ENCODE results near the gene EIF2B5. TPM values are rescaled to one million over a fixed set of nuclear protein-coding genes. Genes with fewer than 3 reads are reported as not detected.
"Not testable (repeated sequence)": the region's sequence is repeated elsewhere in the genome, so short reads cannot be mapped to it uniquely, and the experiment has no call there.

Gene EIF2B5
- total RNA-seq, 1 experiment from 2014 or later = 43.6 TPM

GRCh38 chr3:184145751-184146270, 10.7 kb downstream of the EIF2B5 start:
- DNase-seq (ENCODE audit: low read depth) = no peak

GRCh38 chr3:184148076-184148475, 12.9 kb downstream of the EIF2B5 start:
- DNase-seq (ENCODE audit: low read depth) = no peak

GRCh38 chr3:184149123-184149522, 14.0 kb downstream of the EIF2B5 start:
- DNase-seq (ENCODE audit: low read depth) = no peak

- DNase-seq (ENCODE audit: low read depth) = not testable (repeated sequence)
Observed at GRCh38 chr3:184149770-184150169, 14.6 kb downstream of the EIF2B5 start.

- DNase-seq (ENCODE audit: low read depth) = peak; percentile 71
Observed at GRCh38 chr3:184154885-184155643, 19.9 kb downstream of the EIF2B5 start, which contains the start of gene DVL3. Gene DVL3, plus strand, starts transcription at chr3:184155377. Its CDS starts 259 bp downstream, at chr3:184155636.

DNA sequence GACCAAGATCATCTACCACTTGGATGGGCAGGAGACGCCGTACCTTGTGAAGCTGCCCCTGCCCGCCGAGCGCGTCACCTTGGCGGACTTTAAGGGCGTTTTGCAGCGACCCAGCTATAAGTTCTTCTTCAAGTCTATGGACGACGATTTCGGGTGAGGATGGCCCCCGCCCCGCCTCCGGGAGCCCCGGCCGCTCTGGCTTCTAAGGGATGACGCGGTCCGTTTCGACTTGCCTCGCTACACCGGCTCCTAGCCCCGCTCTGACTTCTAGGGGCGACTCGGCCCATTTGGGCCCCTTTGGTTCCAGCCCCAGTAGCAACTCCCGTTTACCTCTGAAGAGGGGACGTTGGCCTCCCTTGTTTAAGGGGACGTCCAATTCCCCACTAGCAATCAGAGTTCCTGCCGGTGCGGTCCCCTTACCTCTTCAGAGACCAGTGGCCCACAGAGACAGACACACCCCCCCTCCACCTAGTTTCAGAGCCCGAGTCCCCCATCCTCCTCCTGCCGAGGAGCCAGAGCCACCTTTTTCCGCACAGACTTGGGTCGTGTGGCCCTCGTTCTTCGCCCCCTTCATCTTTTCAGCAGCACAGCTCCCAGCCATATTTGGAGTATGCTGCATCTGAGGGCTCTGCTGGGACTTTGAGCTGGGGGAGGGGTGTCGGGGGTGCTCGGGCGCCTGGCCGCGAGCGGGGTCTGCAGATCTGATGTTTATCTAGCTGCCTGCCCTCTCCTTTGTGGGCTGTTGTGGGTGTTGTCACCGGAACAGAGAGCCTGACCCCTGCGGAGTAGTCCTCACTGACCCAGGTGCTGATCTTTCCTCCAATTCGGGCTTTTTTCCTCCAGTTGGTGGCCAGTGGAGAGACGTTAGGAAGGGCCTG, 20.7 kb downstream of the EIF2B5 start:
- DNase-seq (ENCODE audit: low read depth) = peak; percentile 50

DNA sequence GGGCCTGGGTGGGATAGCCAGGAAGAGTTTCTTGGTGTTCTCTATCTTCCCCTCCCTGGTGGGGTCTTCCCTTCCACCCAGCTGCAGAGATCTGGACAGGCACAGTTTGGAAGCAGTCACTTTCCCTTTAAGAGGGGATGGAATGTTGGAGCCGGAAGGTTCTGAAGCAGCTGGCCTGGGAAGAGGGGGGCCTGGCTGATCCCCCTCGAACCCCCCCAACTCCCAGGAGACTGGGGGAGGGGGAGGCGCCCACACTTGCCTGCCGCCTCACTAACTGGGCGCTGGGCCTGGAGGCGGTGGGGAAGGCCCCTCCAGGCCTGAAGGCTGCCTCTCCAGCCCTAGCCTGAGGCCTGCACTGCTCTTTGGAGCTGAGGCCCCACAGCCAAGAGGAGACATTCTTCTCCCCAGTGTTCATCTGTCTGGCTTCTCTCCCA, 21.4 kb downstream of the EIF2B5 start:
- DNase-seq (ENCODE audit: low read depth) = peak; percentile 44

DNA sequence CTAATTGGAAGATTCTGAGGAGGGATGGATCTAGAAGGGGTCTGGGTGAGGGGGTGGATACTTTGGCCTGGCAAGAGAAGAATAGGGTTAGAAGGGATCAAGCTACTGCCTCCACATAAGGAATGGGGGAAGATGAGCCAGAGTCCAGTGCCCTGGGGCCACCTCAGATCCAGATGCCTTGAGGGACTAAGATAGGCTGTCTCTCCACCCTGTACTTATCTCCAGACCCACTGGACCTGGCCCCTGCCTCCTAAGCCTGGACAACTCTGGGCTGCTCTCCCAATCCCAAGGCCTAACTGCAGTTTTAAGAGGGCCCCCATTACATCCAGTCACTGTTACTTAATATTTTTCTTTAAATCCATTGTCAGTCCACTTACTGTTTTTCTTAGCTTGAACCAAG, 22.0 kb downstream of the EIF2B5 start:
- no peak for DNase-seq (ENCODE audit: low read depth)

GRCh38 chr3:184158404-184158803, 23.2 kb downstream of the EIF2B5 start:
- DNase-seq (ENCODE audit: low read depth) = no peak

- DNase-seq (ENCODE audit: low read depth) = no peak
Observed at GRCh38 chr3:184160456-184160855, 25.3 kb downstream of the EIF2B5 start.

DNA sequence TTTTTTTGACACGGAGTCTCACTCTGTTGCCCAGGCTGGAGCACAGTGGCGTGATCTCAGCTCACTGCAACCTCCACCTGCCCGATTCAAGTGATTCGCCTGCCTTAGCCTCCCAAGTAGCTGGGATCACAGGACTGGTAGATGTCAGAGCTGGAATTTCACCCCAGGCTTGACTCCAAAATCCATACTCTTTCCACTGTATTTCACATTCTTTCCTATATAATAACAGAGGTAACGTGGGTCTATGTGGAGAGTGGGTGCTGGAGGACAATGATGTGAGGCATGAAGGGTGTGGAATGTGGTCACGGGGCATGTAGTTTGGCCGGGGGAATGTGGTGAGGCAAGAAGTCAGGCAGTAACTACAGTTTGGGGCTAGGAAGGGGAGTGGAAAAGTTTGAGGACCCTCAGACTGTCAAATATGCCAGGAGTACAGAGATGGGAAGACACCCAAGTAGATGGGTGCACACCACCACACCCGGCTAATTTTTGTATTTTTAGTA, 27.5 kb downstream of the EIF2B5 start:
- not testable (repeated sequence) for DNase-seq (ENCODE audit: low read depth)

DNA sequence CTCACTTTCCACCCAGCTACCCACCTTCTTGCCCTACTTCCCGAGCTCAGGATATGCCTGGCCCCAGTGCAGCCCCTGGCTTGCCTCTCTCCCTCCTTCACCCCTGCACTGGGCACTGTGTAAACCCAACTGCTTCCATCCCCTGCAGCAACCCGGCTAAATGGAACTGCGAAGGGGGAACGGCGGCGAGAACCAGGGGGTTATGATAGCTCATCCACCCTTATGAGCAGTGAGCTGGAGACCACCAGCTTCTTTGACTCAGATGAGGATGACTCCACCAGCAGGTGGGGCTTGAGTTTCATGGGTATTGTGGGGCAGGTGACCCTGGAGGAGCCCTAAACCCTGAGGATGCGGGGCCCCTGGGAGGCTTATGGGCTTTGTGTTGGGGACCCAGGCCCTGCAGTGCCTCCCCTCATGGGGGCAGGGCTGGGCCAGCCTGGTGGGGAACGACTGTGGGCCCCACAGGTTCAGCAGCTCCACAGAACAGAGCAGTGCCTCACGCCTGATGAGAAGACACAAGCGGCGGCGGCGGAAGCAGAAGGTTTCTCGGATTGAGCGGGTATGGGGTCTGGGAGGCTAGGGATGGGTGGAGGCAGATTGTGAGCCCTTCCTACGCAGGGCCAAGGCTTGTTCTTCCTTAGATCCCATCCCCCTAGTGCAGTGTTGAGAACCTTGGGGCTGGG, 29.6 kb downstream of the EIF2B5 start:
- DNase-seq (ENCODE audit: low read depth) = no peak

DNA sequence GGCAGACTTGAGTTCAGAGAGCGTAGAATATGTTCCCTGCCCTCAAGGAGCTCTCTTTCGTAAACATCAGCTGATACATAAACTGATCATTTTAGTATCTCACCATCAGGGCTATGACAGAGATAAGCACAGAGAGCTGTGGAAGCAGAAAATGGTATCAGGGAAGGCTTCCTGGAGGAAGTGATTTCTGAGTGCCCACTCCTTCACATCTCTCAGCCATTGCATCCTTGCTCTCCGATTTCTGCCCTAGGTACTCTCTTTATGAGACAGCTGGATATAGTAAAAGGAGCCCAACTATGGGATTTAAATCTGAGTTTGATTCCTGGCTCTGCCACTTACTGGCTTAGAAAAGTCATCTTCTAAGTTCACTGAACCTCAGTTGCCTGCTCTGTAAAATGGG, 30.4 kb downstream of the EIF2B5 start:
- DNase-seq (ENCODE audit: low read depth) = no peak

GRCh38 chr3:184166671-184167070, 31.5 kb downstream of the EIF2B5 start:
- no peak for DNase-seq (ENCODE audit: low read depth)

GRCh38 chr3:184167786-184168185, 32.6 kb downstream of the EIF2B5 start:
- DNase-seq (ENCODE audit: low read depth) = no peak

DNA sequence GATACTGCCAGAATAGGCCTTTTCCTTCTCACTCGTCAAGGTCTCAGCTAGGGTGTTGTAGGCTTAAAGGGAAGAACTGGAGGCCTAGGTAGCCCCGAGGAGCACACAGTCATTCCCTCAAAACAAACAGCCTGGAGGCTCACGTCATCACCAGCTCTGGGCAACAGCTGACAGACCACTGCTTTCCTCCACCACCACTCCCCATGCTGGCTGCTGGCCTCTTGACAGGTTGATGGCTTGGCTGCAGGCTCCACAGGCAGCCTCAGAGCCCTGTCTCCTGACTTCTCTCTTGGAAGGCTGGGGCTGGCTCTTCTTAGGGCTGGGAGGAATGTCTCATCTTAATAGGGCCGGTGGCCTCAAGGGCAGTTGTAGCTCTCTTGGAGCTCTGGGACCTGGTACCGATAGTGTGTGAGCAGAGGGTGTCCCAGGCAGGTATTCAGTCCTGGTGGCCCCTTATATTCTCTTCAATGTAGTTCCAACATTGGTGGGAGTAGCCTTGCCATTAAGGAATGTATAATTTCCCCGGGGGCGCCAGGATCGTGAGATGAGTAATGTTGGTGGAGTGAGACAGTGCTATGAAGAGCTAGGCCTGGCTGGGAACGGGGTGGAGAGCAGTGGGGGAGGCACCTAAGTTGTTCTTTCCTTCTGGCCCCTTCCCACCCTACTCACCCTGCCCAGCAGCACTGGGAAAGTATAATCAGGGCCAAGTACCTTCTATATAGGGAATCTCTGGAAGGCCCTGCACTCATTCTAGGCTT, 33.4 kb downstream of the EIF2B5 start:
- DNase-seq (ENCODE audit: low read depth) = peak; percentile 86

DNA sequence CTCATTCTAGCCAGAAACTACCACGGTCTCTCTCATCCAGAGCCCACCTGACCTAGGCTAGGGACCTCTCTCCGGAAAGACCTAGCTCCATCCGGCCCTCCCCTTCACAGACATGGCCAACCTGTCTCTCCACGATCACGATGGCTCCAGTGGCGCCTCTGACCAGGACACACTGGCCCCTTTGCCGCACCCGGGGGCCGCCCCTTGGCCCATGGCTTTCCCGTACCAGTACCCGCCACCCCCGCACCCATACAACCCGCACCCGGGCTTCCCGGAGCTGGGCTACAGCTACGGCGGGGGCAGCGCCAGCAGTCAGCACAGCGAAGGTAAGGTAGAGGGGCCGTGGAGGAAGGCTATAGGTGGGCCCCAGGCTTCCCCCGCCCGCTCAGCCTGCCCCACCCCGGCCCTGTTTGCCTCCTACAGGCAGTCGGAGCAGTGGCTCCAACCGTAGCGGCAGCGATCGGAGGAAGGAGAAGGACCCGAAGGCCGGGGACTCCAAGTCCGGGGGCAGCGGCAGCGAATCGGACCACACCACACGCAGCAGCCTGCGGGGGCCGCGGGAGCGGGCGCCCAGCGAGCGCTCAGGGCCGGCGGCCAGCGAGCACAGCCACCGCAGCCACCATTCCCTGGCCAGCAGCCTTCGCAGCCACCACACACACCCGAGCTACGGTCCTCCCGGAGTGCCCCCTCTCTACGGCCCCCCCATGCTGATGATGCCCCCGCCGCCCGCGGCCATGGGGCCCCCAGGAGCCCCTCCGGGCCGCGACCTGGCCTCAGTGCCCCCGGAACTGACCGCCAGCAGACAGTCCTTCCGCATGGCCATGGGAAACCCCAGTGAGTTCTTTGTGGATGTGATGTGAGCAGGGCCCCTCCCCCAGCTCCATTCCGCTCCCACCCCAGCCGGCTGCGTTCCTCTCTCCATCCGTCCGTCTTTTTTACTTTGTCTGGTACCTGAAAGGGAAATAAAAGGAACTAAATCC, 35.0 kb downstream of the EIF2B5 start:
- no peak for DNase-seq (ENCODE audit: low read depth)

- peak; percentile 88 for DNase-seq (ENCODE audit: low read depth)
Observed at GRCh38 chr3:184171562-184171961, 36.4 kb downstream of the EIF2B5 start.

DNA sequence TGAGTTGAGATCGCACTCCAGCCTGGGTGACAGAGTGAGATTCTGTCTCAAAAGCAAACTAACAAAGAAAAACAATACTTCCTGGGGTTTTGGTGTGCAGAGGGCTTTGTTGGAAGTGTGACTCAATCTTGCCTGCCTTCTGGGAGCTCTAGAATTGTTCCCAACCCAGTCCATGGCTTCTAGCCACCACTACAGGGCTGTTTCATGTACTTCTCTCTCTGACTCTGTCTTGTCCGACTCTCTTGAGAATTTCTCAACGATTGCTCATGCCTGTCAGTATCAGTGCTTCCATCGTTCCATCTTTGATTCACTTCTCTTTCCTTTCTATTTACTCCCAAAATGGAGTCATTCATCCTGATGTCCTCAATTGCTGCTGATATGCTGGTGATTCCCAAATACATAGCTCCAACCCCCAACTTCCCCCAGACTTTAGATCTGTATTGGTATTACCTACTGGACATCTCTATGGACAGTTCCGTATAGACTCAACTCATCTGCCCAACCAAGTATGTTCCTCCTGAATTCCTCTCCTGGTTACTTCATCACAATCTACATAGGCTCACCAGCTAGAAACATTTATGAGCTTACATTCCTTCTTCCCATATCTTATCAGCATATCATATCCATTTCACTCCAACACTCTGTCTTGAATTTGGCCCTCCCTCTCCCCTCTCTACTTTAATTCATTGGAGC, 37.7 kb downstream of the EIF2B5 start:
- DNase-seq (ENCODE audit: low read depth) = peak; percentile 87
